Measurements from ENCODE around the gene KLHDC9. TPM values are rescaled to one million over a fixed set of nuclear protein-coding genes. Genes with fewer than 3 reads are reported as not detected.
A peak's percentile ranks its signal among the peaks of the same experiment; 100 is the strongest.

The KLHDC9 gene
- total and polyA plus RNA-seq, 9 of the 15 experiments (the other 6 are each of a cell fraction or from before 2014, with no cell fraction given) = not detected

GRCh38 chr1:161132410-161133219, 34.5 kb downstream of the KLHDC9 start, which contains the start of gene DEDD (continued):
- TF ChIP-seq CTCF (IDR thresholded peaks at IDR 0.05 in 2 of 3, conservative IDR thresholded peaks at IDR 0.05 in 1 of 3; ENCODE audit: insufficient read depth in 2 of 3, low read depth in 1 of 3, low read length in 3 of 3) (peak in 2 of 3 experiments; percentile 21 to 28; a peak in 1 of 6 replicates), ZNF780A (CRISPR knock-in tag; IDR thresholded peaks at IDR 0.05) (no peak), ZNF197 (CRISPR knock-in tag; IDR thresholded peaks at IDR 0.05; ENCODE audit: low read depth) (peak; percentile 96), TEAD4 (IDR thresholded peaks at IDR 0.05; ENCODE audit: low read length) (peak; percentile 46; the same call in 1 of the 2 replicates), TEAD4 (CRISPR knock-in tag; IDR thresholded peaks at IDR 0.05; ENCODE audit: borderline replicate concordance) (no peak), ZC3H11A (IDR thresholded peaks at IDR 0.05; ENCODE audit: low read depth, low read length) (no peak), NEUROD1 (IDR thresholded peaks at IDR 0.05; ENCODE audit: borderline replicate concordance, low read depth, low read length, partially characterized antibody) (peak; percentile 47), PTTG1 (tag; IDR thresholded peaks at IDR 0.05; ENCODE audit: low read depth) (no peak), ZNF24 (IDR thresholded peaks at IDR 0.05) (peak; percentile 82), KLF1 (tag; IDR thresholded peaks at IDR 0.05) (0 out of 2 replicates have a peak, but pooled peaks have one; percentile 15), CBX8 (IDR thresholded peaks at IDR 0.05; ENCODE audit: borderline replicate concordance, extremely low read depth, low read depth, low read length, poor library complexity, severe bottlenecking) (no peak), BRF1 (IDR thresholded peaks at IDR 0.05; ENCODE audit: borderline replicate concordance, extremely low read depth, insufficient read length) (no peak), DIDO1 (tag; IDR thresholded peaks at IDR 0.05; ENCODE audit: low read depth) (no peak), ZNF561 (CRISPR knock-in tag; conservative IDR thresholded peaks at IDR 0.05) (no peak), ATF7 (IDR thresholded peaks at IDR 0.05) (peak; percentile 82; the same call in 1 of the 2 replicates), PYGO2 (tag; IDR thresholded peaks at IDR 0.05) (0 out of 2 replicates have a peak, but pooled peaks have one; percentile 49), DLX4 (CRISPR knock-in tag; IDR thresholded peaks at IDR 0.05) (no peak), TRIM24 (IDR thresholded peaks at IDR 0.05) (no peak), ERF (CRISPR knock-in tag; IDR thresholded peaks at IDR 0.05) (no peak)
- TF ChIP-seq, protein P1, sequence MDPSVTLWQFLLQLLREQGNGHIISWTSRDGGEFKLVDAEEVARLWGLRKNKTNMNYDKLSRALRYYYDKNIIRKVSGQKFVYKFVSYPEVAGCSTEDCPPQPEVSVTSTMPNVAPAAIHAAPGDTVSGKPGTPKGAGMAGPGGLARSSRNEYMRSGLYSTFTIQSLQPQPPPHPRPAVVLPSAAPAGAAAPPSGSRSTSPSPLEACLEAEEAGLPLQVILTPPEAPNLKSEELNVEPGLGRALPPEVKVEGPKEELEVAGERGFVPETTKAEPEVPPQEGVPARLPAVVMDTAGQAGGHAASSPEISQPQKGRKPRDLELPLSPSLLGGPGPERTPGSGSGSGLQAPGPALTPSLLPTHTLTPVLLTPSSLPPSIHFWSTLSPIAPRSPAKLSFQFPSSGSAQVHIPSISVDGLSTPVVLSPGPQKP (CRISPR knock-in tag; IDR thresholded peaks at IDR 0.05) = no peak
- TF ChIP-seq, protein P2, sequence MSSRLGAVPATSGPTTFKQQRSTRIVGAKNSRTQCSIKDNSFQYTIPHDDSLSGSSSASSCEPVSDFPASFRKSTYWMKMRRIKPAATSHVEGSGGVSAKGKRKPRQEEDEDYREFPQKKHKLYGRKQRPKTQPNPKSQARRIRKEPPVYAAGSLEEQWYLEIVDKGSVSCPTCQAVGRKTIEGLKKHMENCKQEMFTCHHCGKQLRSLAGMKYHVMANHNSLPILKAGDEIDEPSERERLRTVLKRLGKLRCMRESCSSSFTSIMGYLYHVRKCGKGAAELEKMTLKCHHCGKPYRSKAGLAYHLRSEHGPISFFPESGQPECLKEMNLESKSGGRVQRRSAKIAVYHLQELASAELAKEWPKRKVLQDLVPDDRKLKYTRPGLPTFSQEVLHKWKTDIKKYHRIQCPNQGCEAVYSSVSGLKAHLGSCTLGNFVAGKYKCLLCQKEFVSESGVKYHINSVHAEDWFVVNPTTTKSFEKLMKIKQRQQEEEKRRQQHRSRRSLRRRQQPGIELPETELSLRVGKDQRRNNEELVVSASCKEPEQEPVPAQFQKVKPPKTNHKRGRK (tag; IDR thresholded peaks at IDR 0.05) = no peak
- TF ChIP-seq, protein P3, sequence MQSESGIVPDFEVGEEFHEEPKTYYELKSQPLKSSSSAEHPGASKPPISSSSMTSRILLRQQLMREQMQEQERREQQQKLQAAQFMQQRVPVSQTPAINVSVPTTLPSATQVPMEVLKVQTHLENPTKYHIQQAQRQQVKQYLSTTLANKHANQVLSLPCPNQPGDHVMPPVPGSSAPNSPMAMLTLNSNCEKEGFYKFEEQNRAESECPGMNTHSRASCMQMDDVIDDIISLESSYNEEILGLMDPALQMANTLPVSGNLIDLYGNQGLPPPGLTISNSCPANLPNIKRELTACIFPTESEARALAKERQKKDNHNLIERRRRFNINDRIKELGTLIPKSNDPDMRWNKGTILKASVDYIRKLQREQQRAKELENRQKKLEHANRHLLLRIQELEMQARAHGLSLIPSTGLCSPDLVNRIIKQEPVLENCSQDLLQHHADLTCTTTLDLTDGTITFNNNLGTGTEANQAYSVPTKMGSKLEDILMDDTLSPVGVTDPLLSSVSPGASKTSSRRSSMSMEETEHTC (IDR thresholded peaks at IDR 0.05) = no peak

Measured in K562 (cell line).